Hematopoietic multipotent progenitor cell treated with erythropoietin and hydrocortisone succinate and interleukin-3 and kit ligand, for 8 days (in vitro differentiated cells): ENCODE measurements around the gene ZBED5.
A peak's percentile ranks its signal among the peaks of the same experiment; 100 is the strongest.
"Not testable (repeated sequence)": the region's sequence is repeated elsewhere in the genome, so short reads cannot be mapped to it uniquely, and the experiment has no call there.

ENCODE experiments used
- DNase-seq: peaks from one replicate; pipeline ENCODE4 v3.0.0-alpha.2; 2015

The ZBED5 gene

DNA sequence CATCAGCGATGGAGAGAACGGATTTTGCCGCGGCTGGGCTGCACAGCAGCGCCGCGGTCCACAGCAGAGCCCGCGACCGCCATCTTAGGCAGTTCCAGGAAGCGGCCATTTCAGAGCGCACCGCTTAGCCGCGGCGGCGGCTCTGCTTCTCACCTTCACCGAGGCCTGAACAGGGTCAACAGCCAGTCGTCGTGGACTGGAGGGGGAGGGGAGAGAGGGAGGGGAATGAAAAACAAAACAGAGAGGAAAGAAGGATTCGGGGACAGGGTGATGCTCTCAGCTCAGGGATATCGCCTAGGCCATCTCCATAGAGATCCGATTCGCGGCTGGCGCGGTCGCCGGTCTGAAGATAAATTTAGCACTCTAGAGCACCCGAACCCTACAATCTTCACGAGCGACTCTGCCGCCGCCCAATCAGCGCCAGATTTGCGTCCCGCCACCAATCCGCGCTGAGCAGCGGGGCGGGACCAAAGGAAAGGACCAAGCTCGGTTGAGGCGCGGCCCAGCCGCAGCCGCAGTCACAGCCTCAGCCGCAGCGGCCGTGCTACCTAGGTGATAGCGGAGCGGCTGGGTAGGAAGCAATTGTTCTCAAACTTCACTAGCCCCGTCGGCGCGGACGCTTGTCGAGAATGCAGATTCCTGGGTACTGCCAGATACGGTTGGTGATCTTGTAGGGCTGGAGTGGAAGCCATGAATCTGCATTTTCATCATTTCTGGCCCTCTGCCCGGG is at the start of gene ZBED5:
TSS of gene ZBED5 (minus strand) at position 345 of the 730 bp plus-strand sequence. CDS start 3,108 bp downstream, outside the sequence.
- DNase-seq: peak; percentile 97

DNA sequence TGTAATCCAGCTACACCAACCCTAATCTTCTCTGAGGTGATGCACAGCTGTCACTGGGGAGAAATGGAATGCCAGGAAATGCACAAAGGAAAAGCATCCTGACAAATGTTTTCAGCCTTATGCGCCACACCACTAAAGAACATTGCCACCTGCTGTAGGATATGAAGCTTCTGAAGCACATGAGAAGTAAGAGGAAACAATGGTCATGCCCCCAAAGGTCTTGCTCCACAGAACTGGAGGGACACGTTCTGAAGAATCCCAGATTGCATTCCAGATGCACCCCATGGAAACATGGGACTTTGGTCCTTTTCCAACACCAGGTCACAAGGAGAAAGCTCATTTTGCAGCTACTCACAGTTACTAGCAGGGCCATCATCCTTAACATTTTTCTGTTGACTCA is 48.7 kb upstream of the ZBED5 start:
- no peak for DNase-seq

DNA sequence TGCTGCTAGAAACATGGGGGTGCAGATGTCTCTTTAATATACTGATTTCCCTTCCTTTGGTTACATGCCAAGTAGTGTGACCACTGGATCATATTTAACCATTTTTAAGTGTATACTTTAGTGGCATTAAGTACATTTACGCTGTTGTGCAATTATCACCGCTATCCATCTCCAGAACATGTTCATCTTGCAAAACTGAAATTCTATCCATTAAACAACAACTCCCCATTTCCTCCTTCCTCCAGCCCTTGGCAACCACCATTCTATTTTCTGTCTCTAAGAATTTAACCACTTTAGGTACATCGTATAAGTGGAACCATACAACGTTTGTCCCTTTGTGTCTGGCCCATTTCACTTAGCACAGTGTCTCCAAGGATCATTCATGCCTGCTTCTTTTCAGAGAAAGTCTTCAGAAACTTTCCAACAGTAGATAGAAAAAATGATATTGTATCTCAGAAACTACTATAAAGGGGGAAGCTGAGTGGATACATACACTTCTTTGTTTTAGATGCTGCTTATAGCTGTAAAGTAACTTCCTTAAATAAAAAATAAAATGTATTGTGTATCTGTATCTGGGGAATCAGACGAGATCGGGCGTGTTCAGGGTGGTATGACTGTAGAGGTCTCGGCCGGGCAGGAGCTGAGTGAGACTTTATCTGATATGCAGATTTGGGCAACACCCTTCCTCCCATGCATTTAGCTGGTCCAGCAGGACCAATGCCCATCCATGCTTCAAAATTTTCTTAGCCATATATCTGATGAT is 44.6 kb upstream of the ZBED5 start:
- peak; percentile 57 for DNase-seq

DNA sequence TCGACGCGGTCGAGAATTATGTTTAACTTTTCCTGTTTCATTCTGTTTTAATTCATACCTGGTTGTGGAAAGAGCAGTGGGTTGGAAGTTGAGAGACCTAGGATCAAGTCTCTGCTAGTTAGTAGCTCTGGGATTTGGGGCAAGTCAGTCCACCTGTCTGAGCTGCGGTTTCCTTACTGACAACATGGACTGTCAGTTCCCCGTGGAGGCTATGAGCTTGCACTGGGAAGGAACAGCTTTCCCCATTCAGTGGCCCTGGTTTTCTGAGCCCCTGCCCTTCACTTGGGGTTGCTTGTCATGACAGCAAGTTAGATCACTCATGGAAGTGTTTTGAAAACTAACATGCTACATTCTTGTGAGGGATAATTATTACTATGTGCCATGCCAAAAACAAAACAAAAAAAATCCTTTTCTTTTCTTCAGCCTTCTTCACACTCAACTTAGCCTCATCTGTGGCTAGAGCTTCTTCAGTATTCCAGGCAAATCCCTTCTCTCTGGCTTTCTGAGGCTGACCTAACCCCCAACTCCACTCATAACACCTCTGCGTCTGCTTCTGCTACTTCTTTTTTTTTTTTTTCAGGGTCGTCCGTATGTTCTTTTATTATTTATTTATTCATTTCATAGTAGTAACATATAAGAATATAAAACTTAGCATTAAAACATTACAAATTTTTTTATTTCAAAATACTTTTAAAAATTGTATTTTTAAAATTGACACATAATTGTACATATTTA is 43.0 kb upstream of the ZBED5 start:
- DNase-seq: peak; percentile 25

DNA sequence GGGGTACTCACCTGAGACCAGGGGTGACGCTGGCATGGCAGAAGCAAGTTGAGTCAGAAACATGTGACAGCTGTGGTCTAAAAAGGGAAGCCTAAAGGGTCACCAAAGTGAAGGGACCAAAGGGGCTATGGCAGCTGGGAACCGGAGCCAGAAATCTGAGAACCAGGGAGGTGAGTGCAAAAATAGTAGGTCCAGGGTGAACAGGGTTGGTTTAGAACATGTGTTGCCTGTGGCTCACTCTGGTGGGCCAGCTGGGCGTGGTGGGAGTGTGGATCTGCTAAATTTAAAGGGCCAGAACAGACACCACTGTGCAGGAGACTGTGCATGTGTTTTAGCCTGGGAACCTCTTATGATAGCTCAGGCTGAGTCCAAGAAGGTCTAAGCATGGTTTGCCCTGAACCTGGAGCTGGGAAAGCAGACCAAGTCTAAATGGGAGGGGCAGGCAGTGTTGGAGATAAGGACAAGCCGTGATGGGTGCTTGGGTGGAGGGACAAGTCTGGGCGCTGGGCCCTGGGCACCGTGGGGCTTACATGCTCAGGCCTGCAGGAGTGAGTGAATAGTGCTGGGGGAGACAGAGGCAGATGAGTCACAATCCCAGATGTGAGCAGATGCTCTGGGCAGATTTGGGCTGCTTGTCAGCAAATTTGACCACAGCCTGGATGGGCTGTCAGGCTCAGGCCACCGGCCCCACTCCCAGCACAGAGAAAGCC is 41.4 kb upstream of the ZBED5 start:
- DNase-seq: peak; percentile 97

DNA sequence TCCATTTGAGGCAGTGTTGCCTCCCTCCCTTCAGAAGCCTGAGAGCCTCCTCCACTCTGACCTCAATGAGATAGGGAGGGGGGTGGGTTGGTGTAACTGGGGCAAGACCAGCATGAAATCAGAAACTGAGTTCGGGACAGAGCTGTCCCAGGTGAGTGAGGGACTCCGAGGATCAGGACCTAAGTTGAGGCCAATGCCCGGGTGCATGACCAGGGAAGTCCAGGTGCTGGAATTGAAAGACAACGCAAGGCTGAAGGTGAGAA is 40.8 kb upstream of the ZBED5 start:
- no peak for DNase-seq

DNA sequence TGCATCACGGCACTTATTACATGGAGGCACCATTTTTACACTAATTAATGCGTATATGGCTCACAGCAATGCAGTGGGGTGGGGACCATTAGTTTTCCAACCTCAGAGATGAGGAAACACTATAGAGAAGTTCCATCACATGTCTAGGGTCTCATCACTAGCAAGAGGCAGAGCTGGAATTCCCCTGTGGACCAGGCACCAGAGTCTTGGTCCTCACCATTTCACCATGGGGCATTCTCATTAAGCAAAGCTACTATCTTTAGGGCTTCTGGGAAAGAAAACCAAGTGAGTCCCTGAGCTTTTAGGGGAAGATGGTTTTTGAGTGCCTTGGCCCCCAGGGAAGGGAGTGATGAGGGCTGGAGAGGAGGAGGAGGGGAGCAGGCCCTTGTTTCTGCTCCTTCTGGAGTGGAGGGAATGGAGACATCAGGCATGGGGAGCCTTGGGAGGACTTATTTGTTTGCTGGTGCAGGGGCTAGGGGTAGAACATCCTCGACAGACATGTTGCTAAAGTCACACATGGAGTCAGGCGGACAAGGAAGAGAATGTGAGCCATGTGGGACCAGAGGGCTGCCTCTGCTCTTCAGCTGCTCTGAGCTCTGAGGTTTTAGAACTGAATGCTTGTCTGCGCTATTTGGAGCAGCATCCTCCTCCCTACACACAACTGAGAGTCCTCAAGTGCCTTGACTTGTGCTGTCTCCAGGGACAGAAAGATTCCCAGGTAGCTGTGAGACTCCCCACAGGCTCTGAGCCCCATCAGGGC is 40.3 kb upstream of the ZBED5 start:
- no peak for DNase-seq

DNA sequence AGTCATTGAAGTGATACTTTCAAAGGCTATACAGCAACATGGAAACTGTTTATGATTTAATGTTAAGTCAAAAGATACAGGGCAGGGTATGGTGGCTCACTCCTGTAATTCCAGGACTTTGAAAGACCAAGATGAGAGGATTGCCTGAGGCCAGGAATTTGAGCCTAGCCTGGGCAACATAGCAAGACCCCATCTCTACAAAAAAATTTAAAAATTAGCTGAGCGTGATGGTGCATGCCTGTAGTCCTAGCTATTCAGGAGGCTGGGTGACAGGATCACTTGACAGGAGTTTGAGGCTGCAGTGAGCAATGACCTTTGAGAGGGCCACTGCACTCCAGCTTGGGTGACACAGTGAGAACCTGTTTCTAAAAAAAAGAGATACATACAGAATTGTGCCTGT is 39.3 kb upstream of the ZBED5 start:
- DNase-seq: no peak

DNA sequence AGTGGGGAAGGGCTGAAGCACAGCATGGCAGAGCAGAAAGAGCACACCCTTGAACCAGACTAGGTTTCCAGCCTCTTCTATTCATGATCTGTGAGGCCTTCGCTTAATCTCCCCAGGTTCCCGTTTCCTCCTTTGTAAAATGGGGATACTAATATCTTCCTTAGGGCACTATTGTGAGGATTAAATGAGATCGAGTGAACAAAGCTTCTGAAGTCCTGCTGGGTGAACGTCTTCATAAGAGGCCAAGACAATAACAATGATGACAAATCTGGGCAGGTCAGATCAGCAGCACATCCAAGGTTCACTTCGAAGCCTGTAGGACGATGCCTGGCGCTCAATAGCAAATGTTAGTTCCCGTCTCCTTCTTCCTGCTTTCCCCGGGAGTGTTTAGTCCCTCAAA is 38.6 kb upstream of the ZBED5 start:
- no peak for DNase-seq

DNA sequence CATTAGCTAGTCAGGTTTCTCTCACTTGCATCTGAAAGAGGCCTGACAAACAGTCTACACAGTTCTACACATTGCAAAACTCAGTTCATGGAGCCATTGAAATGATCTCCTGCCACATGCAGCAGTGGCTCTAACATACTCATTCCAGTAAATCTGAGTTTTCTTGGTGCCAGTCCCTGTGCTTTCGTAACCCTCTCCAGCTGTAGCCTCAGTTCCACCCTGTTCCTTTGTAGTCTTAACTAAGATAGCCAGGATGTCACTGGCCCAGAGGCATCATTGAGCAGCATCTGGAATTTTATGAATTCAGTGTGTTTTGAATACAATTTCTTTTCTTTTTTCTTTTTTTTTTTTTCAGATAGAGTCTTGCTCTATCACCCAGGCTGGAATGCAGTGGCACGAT is 37.4 kb upstream of the ZBED5 start:
- DNase-seq: no peak

DNA sequence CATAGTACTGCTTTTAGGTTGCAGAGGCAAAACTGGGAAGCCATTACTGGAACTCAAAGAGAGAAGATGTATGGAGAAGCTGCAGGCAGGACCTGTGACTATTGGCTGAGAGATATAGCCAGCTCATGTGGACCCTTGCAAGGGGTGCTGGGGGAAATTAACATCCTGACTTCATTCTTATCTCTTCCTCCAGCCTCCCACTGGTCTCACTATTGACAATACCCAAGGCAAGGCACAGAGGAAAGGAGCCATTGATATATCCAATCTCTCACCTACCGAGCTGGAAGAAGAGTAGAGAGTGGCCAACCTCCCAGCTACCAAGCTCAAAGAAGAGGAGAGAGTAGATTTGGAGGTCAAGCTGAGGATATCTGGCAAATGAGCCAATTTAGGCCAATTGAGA is 36.8 kb upstream of the ZBED5 start:
- DNase-seq: peak; percentile 28

DNA sequence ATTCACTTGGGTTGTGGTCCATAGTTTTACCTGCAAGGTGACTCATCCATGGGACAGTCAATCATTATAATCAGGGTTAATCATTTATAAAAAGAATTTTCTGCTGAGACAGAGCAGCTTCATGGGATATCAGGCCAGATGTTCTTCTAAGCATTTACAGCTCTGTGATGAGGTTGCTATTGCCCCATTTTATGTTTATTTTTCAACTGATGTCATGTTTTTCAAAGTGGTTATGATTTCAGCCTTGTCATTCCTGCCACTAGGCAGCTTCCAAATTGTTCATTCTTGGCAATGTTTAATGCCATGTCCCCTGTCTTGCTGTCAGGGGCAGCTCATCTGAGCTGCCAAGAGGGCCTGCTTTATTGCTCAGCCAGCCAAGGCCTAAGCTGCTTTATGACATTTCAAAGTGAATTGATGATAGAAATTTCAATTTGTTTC is 35.9 kb upstream of the ZBED5 start:
- no peak for DNase-seq

DNA sequence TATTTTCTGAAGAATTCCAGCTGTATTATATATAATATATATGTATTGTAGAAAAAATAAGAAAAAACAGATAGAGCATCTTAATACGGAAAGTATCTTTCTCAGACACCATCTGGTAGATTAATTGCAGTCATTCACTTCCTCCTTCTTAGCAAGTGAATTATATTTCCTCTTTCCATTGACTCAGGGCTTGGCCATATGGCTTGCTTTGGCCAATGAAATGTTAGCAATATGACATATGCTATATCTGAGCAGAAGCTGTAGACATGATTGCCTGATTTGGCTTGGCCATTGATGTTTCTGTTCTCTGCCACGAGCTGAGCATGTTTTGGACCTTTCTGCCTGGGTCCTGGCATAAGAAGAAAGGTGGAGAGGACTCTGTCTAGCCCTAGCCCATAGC is 34.4 kb upstream of the ZBED5 start:
- no peak for DNase-seq

DNA sequence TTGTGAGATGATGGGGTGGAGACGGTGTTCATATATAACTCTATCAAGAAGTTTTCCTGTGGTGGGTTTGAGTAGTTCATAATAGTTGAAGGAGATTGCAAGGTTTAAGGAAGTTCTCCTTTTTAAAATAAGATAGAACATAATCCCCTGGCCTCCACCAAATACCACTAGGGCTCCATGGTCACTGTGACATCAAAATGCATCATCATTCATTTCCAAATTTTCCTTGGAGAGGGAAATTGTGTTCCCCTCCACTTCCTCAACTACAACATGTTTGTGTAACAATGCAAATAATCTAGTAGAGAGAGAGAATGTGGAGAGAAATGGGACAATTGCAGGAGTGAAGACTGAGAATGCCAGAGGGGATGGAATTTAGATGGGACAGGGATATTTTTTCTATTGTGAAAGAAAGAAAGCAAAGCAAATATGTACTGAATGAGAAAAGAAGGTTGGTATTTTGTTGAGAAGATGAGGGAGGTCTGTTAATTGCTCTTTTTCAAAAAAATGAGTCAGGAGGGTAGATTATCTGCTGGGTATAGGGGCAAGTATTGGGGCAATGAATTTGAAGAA is 33.4 kb upstream of the ZBED5 start:
- no peak for DNase-seq

DNA sequence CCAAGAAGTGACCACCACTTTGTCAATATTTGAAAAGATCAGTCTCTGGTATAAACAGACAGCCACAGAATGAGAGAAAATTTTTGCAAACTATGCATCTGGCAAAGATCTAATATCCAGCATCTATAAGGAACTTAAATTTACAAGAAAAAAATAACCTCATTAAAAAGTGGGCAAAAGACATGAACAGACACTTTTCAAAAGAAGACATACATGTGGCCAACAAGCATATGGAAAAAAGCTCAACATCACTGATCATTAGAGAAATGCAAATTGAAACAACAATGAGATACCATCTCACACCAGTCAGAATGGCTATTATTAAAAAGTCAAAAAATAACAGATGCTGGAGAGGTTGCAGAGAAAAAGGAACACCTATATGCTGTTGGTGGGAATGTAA is 32.2 kb upstream of the ZBED5 start:
- not testable (repeated sequence) for DNase-seq

DNA sequence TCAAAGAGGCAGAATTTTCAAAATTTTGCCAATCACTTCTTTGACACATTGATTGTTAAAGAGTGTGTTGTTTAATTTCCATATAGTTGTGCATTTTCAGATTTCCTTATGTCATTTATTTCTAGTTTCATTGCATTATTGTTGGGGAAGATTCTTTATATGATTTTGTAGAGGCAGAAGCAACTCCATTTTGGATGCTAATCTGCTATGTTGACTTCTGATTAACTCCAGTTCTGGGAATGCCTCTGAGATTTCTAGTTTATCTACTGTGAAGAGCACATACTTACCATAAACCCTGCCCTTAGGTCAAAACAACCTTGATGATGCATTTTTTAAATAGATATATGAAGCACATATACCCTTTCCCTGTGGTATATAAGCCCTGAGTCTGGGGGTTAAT is 29.5 kb upstream of the ZBED5 start:
- no peak for DNase-seq

DNA sequence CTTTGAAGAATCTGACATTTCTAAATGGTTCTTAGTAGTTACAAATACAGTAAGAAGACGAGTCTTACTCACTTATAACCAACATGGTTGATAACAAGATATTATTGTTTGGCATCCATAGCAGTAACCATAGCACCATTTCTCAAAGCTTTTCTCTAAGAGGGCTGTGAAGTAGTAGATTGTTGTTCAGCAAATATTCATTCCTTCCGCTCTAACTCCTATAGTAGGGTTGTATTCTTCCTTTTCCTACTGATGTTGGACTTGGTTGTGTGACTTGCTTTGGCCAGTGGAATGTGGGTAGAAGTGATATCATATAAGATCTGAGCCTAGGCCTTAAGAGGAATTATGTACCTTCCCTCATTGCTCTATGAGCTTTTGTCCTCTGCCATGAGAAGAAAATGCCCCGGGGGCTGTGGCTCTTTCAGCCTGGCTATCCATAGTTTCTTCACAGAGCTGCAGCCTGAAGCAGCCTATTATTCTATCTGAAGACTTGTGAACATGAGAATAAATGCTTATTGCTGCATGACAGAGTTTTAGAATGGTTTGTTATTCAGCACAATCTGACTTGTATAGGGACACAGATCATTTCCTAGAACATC is 28.9 kb upstream of the ZBED5 start:
- no peak for DNase-seq

DNA sequence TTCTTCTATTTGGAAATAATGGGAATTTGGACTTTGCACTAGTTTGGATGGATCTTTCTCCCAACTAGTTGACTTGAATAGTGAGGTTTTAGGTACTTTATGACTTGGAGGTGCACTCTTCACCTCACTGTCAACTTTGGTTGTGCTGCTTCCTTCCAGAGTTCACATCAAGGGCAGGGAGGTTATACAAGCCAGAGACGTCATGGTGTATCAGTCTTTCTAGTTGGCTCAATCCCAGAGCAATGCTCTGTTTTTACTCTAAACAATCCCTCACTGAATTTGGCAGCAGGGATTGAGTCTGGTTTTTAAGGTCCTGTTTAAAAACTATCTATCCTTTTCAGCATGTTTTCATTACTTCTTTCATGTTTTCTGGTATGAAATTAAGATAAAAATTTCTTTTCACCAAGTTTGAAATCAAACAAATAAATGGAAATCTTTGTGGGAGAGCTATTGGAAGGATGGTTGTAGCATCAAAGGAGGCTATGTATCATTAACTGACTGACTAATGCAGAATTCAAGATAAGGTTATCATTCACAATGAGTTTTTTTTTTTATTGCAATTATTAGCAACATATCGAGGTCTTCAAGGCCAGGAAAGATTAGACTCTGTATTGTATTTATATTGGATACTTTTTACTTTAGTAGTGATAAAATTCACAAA is 28.0 kb upstream of the ZBED5 start:
- no peak for DNase-seq

DNA sequence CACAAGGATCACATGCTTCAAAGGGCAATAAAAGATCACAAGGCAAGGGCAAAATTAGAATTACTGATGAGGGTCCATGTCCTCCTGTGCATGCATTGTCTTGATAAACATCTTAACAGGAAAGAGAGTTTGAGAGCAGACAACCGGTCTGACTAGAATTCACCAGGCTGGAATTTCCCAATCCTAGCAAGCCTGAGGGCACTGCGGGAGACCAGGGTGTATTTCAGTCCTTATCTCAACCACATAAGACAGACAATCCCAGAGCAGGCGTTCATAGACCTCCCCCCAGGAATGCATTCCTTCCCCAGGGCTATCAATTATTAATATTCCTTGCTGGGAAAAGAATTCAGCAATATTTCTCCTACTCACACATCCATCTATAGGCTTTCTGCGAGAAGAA is 26.4 kb upstream of the ZBED5 start:
- DNase-seq: not testable (repeated sequence)

DNA sequence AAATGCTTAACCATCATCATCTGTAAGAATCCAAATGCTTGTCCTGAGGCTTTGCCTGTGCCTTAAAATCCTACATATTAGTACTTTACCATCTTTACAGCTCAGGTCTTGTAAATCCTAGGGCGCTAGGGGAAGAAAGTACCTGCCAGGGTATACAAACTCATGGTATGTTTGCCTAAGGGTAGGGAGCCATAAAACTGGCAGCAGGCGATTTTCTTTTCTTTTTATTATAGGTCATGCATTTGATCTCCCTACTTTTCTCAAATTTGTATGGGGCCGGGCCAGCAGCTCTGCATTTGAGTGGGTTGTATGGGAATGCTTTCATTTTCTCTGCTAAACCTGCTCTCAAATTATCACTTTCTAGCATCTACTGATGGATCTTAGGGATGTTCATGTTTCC is 24.0 kb upstream of the ZBED5 start:
- DNase-seq: no peak
